GM21360 (cell line): ENCODE measurements around the gene SLC1A4.
"Not testable (repeated sequence)": the region's sequence is repeated elsewhere in the genome, so short reads cannot be mapped to it uniquely, and the experiment has no call there.

ENCODE experiments used
- ATAC-seq: cut with Tn5 transposase; IDR thresholded peaks from one replicate; pipeline ENCODE4 v1.9.1; 2021; ENCODE audit warnings: mild to moderate bottlenecking, moderate library complexity; ENCODE audit not compliant: unreplicated experiment

SLC1A4 gene

DNA sequence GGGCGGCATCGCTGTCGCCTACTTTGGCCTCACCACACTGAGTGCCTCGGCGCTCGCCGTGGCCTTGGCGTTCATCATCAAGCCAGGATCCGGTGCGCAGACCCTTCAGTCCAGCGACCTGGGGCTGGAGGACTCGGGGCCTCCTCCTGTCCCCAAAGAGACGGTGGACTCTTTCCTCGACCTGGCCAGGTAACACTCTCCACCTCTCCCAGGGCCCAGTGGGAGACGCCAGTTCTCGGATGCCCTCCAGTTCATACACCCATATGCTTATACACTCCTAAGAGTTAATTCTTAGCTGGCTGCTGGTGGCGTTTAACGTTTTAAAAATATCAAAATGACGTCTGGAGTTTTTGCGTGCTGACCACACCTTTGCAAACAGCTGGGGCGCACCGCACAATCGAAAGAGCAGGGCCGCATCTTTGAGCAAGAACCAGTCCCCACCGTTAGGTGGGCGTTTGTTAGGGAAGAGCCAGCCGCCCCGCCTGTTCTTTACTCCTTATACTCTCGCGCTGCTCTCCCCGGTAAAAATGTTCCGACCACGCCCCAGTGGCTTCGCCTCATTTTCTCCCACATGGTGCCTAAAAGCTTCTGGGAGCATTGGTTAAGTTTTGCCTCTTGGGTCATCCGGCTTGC is 899 bp downstream of the SLC1A4 start:
- ATAC-seq = no peak

DNA sequence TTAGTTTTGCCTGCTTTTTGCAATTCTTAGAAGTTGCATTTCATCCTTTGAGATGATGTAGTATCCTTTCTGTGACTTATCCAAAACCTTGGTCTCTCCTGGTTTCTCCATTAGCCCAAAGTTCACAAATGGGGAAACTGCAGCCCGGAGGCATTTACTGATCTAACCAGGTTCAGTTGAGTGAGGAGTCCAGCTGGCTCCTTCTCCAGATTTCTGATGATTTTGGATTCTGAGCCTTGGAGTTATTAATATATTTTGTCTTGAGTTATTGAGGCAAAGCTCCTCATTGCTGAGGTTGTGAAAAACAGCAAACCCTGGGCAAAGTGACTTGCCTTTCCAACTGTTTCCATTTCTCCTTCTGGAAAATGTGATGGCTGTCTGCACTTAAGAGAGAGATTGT is 1.7 kb downstream of the SLC1A4 start:
- ATAC-seq = no peak

DNA sequence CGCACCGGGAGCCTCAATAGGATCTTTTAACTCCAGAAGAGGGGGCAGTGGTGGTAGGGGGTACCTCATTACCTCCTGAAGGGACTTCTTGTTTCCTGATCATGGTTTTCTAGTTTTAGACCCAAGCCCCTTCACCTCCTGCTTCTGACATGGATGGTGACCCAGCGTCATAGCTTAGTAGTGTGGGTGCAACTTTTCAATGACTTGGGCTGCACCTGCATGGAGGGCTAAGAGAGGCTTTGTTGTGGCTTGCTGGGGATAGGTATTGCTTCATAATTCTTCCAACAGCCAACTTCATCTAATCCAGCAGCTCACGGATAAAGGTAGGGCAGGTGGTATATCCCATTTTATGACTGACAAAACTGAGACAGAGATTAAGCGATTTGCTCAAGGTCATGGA is 3.0 kb downstream of the SLC1A4 start:
- ATAC-seq = no peak

DNA sequence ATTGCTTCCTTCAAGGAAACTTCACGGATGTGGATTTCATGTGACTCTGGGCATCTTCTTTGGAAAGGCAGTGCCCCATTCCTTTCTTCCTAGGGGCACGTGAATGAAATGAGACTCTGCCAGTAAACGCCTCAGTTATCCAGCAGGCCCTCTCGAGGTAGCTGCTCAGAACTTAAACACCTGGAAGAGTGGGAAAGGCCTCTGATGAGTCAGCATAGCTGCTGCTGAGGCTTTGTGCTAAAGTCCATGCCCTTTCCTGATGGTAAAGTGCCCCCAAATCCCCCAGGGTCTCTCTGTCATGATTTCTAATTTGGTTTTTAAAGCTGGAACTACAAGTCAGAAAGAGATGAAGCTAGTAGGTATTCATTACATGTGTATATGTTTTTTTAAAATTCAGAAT is 3.8 kb downstream of the SLC1A4 start:
- no peak for ATAC-seq

DNA sequence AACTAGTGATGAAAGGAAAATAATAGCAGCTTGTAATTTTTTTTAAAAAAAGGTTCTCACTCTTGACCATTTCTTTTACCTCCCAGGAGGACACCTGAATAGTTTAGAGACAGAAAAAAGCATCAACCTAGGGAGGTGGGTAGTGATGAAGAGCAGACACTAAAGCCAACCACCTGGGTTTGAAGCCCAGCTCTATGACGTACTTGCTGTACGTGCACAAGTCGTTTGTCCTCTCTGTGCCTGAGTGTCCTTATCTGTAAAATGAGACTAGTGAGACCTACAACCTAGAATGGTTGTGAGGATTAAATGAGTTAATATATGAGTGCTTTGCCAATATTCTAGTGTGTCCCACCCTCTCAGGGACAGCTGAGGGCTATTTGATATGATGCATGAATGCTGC is 5.8 kb downstream of the SLC1A4 start:
- ATAC-seq = no peak

DNA sequence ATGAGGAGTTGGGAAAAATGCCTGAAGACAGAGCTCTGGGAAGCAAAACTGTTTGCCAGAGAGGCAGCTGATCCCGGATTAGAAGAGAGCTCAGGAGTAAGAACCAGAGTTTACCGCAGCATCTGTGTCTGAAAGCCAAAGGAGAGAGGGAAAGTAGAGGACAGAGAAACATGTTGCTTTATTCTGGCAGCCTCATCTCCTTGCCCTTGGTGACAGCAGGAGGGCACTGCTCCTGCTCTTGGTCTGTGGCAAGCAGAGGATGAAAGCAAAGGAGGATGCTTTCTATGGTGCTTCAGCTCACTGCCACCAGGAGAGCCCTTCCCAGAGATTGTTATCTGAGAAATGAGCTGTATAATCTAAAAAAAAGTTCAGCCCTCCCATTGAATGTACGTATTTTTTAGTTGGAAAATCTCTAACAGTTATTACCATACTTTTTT is 7.7 kb downstream of the SLC1A4 start:
- ATAC-seq = no peak

DNA sequence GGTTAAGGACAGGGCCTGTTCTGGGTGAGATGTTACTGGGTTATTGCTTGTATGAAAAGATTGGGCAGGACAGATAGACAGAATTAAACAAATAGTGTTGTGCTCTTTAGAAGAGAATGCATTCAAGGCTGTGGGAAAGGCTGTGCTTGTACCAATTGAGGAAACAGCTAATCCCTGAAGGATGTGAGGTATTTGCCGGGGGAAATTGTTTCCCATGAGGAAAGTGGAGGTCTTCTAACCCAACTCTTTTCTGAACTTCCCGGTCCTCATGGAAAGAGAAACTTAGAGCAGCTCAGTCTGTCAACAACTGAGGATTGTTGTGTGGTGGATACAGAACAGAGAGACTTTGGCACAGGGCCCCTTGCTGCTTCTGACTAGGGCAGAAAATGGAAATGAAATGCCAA is 9.5 kb downstream of the SLC1A4 start:
- no peak for ATAC-seq

DNA sequence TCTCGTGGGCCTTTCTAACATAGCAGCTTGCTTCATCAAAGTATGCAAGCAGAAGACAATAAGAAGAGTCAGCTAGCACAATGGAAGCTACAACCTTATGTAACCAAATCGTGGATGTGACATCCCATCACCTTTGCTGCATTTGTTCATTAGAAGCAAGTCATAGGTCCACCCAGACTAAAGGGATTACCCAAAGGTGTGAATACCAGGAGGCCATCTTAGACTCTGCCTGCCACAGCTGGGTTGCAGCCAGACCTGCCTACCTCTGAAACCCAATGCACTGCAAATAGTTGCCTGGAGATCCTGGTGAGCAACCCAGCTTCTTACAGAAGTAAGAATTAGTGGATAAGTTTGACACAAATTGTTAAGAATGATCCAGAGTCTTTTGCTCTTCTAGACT is 10.6 kb downstream of the SLC1A4 start:
- ATAC-seq = no peak

DNA sequence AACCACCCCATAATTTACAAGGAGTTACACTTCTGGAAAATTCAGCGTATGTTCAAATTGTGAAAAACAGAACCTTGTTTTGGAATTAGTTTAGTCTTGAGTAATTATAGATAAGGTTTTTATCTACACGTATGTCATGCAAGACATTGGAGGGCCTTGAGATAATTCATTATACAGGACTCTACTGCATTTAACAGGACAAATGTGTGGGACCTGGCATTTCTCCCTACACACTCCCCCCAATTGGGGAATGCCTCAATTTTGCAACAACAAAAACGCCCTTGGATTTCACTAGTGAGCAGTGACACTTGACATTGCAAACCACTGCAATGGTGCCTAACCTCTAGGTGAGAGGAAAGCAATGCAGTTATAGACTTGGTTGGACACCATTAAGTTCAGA is 11.4 kb downstream of the SLC1A4 start:
- no peak for ATAC-seq

DNA sequence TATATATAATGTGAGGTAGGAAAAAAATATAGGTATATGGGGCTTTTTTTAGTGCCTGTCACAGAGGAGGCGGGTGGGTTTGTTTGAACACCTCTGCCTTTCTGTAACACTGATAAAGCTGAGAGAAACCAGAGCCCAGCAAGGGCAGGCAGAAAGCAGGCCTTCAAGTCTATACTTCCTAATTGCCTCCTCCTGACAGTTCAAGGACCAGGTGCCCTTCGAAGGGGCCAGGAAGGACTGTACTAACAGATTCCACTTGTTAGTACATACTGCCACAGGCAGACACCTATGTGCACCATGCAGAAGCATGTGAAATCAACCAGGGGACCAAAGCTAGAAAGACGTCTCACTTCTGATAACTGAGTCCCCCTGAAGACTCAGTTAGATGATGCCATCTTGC is 13.8 kb downstream of the SLC1A4 start:
- no peak for ATAC-seq

DNA sequence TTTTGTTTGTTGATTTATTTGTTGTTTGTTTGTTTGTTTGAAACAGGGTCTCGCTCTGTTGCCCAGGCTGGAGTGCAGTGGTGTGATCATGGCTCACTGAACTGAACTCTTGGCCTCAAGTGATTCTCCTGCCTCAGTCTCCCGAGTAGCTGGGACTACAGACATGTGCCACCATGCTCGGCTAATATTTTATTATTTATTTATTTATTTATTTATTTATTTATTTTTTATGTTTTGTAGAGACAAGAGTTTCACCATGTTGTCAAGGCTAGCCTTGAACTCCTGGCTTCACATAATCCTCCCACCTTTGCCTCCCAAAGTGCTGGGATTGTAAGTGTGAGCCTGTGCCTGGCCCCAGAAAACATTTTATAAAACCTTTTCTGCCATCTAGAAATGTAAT is 15.0 kb downstream of the SLC1A4 start:
- ATAC-seq = not testable (repeated sequence)

DNA sequence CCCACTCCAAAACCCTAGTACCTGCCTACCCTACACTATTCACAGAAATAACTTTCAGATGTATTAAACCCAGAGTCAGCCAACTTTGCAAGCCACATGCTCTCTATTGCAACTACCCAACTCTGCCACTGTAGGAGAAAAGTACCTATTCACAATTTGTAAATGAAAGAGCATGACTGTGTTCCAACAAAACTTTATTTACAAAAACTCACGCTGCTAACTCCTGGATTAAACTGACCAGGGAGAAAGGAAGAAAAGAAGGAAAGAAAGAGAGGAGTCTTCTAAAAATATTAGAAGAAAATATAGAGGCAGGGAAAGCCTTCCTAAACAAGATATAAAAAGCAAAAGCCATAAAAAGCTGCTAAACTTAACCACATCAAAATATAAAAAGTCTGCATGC is 24.6 kb downstream of the SLC1A4 start:
- no peak for ATAC-seq

DNA sequence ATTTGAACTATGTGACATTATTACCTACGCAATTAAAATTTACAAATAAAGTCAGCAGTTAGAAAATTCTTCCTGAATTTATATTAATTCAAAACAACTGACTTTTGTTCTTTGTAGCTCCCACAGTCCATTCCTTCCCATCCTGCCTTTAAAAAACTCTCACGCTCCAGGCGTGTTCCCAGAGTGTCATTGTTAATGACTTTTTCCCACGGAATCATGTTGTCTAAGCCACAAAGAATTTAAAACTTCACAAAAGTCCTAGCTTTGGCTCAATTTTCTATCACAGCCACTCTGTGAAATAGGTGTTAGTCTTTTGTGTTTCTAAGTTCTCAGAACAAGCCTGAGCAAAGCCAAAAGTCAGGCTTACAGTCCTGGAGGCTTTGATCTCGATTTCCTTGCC is 26.5 kb downstream of the SLC1A4 start:
- no peak for ATAC-seq

DNA sequence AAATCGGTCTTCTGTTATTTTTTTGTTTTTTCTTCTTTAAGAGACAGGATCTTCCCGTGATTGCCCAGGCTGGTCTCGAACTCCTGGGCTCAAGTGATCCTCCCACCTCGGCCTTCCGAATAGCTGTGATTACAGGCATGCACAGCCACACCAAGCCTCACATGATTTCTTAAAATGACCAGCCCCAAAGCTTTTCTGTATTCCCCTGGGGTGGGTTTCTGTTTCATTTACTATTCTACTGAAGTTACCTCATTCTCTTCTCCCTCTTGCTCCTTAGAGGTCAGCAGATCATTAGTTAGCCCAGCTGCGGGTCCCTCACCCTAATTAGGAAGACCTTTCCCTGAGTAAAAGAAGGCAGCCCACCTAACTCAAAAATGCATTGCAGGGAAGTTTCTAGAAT is 27.6 kb downstream of the SLC1A4 start:
- ATAC-seq = no peak

DNA sequence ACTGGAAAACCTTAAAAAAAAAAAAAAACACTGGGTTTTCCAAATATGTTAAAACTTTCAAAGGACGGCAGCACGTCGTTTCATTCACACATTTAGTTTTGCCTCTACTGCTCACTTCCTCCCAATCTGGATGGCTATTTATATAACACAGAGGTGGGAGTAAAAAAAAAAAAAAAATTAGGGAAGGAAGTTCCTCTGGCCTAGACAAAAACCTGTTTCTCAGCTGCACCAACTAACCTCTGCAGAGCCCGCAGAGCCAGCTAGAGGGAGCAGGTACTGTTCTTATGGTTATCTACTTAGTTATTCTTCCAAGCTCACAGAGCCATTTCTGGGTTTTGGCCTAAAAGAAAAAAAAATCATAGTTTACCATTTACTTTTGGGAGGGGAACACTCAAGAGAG is 28.1 kb downstream of the SLC1A4 start:
- ATAC-seq = no peak

DNA sequence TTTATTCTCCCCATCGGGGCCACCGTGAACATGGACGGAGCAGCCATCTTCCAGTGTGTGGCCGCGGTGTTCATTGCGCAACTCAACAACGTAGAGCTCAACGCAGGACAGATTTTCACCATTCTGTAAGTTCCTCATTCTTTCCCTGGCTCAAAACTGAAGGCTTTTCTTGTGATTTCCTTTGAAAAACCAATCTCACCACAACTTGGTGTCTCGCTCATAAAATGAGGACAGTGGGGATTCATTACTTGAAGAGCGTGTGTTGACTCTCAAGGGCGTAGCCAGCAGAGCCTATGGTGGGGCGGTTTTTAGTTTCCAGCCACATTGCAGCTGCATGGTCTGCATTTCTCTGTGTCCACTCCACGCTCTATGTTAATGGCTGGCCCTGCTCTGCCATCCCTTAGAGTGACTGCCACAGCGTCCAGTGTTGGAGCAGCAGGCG is 29.0 kb downstream of the SLC1A4 start:
- no peak for ATAC-seq

DNA sequence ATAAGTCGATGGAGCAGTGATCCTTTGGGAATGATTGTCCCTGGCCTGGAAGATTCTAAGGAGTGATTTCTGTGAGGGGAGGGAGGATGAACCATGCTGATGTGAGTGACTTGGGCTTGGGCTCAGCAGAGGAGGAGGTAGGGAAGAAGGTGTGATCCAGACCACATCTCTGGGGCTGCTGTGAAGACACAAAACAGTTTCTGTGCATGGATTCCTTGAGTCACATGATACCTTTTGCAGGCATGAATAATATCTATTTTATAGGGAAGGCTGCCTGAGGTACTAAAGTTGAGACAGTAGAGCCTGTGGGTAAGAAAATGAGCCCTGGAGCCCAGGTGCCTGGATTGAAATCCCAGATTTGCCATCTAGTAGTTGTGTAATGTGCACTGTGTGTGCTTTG is 29.8 kb downstream of the SLC1A4 start:
- ATAC-seq = no peak

DNA sequence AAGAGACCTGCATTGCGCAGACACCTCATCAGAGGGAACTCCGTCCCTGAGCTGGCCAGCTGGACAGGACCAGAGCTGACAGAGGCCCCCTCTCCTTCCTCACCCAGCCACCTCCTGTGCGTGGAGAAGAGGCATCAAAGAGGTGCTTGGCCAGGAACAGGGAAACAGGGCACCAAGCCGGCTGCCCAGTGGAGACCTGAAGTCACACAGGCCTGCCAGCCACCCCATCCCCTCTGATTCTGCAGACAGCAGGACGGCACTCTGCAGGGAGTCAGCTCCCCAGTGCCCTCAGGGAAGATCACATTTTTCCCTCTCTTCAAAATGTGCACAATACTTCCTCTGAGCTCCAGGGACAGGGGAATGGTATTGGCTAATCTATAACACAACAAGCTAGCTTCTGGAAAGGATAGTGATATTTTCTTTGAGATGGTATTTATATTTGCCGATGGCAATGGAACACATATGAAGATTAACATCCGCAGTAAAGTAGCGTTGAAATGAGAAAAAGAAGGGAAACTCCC is 30.5 kb downstream of the SLC1A4 start:
- no peak for ATAC-seq

DNA sequence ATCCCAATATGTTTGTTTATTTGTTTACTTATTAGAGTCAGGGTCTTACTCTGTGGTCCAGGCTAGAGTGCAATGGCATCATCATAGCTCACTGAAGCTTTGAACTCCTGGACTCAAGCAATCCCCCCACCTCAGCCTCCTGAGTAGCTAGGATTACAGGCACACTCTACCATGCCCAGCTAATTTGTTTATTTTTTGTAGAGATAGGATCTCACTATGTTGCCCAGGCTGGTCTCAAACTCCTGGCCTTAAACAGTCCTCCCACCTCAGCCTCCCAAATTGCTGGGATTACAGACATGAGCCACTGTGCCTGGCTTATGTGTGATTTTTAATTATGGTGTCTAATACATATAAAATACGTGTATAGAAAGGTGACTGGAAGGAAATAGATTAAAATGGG is 31.1 kb downstream of the SLC1A4 start:
- ATAC-seq = not testable (repeated sequence)

DNA sequence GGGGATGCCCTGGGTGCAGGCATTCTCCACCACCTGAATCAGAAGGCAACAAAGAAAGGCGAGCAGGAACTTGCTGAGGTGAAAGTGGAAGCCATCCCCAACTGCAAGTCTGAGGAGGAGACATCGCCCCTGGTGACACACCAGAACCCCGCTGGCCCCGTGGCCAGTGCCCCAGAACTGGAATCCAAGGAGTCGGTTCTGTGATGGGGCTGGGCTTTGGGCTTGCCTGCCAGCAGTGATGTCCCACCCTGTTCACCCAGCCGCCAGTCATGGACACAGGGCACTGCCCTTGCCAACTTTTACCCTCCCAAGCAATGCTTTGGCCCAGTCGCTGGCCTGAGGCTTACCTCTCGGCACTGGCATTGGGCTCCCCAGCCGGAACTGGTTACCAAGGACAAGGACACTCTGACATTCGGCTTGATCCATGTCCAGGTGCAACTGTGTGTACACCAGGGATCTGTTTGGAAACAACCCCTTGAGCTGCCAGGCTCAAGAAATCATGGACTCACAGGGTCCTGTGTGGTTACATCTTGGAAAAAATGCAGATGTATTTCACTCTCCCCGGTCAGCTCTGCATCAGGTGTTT is 31.8 kb downstream of the SLC1A4 start:
- no peak for ATAC-seq

DNA sequence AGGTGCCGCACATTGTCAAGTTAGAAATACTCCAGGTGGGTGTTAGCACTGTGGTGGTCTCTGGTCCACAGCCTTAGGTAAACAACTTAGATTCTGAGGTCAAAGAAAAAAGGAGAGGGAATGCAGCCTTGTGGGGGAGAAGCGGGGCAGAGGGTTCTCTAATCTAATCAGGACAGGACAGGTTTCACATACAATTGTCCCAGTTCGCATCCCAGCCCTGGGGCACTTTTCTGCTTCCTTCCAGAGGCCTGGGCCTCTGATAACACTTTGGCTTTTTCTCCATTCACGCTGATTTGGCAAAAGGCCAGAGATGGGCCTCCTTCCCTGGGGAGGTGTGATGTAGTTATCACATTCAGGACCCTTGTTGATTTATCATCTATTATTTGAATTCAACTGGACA is 32.5 kb downstream of the SLC1A4 start:
- ATAC-seq = no peak

DNA sequence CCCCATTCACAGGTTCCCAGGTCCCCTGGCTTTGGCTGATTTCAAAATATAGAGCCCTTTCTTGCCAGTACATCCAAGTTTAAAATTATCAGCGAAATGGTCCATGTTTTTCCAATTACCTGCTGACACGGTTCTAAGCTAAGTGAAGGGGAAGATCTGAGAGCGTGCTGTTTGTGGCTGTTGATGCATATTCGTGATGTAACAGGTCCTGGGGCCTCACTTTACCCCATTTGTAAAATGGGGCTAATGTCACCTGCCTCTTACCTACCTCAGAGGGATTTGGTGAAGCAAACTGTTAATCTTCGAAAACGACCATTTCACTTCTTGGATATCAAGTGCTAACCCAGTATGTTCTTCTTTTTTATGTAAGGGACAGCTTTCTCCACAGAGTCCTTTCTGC is 33.0 kb downstream of the SLC1A4 start:
- ATAC-seq = no peak

DNA sequence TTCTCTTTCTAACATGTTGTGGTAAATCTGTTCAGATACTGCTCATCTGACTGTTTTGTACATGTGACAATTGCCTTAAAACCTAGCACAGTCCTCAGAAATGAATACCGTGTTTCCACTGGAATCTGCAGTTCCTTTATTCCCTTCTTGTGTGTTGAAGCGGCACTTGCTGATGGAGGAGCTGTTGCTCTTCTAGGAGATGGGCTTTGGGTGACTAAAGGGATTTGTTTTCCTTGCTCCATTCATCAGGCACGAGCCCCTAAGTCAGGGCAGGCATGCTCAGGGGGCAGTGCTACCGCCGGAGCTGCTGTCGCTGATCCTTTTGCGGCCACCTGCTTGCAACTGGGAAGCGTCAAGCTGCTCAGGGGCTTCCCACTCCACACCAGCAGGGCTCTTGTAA is 34.5 kb downstream of the SLC1A4 start:
- no peak for ATAC-seq
